Measurements from ENCODE around the gene NCAPG2.

Gene NCAPG2

DNA sequence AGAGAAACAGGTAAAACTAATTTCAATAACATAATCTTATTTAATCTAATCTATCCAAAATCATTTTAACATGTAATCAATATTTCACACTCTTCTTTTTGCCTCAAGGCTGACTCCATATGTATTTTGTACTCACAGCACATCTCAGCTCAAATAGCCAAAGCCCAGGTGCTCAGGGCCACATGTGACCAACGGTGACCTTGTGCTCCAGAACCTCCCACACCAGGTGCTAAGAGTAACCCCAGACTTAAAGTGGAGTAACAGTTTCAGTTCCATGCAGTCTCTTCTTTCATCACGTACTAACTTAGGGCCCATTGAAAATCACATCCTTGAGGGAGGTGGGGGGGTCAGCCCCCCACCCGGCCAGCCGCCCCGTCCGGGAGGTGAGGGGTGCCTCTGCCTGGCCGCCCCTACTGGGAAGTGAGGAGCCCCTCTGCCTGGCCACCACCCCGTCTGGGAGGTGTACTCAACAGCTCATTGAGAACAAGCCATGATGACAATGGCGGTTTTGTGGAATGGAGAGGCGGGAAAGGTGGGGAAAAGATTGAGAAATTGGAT lies 47.3 kb downstream of the NCAPG2 start:
- peak overlapping the region; percentile 59; the same call in 1 of the 2 replicates for H3K27ac ChIP-seq

DNA sequence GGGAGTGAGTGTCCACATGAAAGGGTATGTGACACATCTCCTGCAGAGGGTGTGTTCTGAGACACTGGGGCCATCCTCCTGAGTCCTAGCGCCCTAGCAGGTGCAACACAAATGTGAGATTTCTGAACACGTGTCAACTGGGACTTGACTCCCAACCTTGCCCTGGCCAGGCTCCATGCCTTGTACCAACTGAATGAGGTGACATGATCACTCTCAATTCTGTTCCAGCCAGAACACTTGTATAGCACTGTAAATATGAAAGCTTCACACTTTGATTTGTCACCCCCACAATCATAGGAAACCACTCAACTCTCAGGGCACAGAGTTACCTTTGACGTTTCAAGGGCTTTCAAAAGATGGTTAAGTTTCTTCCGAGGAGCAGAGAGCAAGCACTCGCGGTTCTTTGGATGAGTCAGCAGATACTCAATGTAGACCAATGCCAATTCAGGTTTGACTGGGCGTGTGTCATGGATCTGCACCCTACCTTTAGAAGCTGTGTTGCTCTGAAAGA lies 48.6 kb downstream of the NCAPG2 start:
- no peak overlapping the region for H3K27ac ChIP-seq
- TF ChIP-seq ZFX (IDR thresholded peaks at IDR 0.05; ENCODE audit: borderline replicate concordance) = no peak
- TF ChIP-seq CTCF (IDR thresholded peaks at IDR 0.05) = no peak

More for the DNA sequence above, 47.3 kb downstream of the NCAPG2 start:
- TF ChIP-seq CTCF (IDR thresholded peaks at IDR 0.05) = no peak
- TF ChIP-seq ZFX (IDR thresholded peaks at IDR 0.05; ENCODE audit: borderline replicate concordance) = no peak

GRCh38 chr7:158655507-158655906 lies 49.1 kb downstream of the NCAPG2 start:
- TF ChIP-seq ZFX (IDR thresholded peaks at IDR 0.05; ENCODE audit: borderline replicate concordance) (no peak), CTCF (IDR thresholded peaks at IDR 0.05) (no peak)
- no peak overlapping the region for H3K27ac ChIP-seq

DNA sequence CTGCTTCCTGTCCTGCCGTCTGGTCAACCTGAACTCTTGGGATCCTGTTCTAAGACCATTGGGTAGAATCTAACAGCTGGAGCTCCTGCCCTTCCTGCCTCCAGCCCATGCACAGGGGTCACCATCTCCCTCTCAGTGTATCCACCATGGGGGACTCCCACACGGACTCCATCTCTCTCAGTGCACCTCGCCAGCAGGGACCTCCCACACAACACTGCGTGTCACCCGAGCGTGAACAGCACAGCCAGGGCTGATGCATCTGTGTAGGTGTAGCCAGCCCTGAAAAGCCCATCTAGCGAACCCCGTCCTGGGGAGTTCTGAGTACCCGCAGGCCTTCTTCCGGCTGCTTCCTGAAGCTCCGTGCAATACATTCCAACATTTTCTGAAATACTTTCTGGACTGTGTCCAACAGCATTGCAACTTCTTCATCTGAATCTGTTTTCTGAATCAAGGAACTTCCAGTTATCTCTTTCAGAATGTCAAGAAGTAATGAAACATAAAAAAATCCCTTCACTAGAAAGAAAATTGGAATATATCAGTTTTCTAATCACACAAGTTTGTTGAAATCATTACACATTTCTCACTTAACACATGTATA lies 52.5 kb downstream of the NCAPG2 start:
- TF ChIP-seq ZFX (IDR thresholded peaks at IDR 0.05; ENCODE audit: borderline replicate concordance) (no peak), CTCF (IDR thresholded peaks at IDR 0.05) (no peak)
- H3K27ac ChIP-seq = no peak overlapping the region

- TF ChIP-seq CTCF (IDR thresholded peaks at IDR 0.05) (no peak), ZFX (IDR thresholded peaks at IDR 0.05; ENCODE audit: borderline replicate concordance) (no peak)
- no peak overlapping the region for H3K27ac ChIP-seq
Measured at GRCh38 chr7:158650821-158651225, 53.8 kb downstream of the NCAPG2 start.

DNA sequence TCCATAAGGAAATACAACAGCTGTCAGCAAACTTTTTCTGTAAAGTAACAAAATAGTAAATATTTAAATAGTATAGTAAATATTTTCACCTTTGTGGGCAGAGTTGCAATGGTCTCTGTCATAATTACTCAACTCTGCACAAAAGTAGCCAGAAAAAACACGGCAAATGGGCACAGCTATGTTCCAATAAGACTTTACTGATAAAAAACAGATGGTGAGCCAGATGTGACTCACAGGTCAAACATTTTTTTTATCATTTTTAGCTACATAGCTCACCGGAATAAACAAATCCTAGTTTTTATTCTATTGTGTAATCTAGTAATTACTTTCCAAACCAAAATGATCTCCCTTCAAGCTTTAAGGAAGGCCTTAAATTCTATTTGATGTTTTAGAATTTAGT lies 55.3 kb downstream of the NCAPG2 start:
- peak overlapping the region; percentile 3; the same call in 1 of the 2 replicates for H3K27ac ChIP-seq

More for the DNA sequence above, 55.3 kb downstream of the NCAPG2 start:
- no peak for TF ChIP-seq CTCF (IDR thresholded peaks at IDR 0.05)

Measured in 22Rv1 (cell line).